ENCODE data around the gene CTDSPL. TPM values are rescaled to one million over a fixed set of nuclear protein-coding genes. Genes with fewer than 3 reads are reported as not detected.
"Not testable (repeated sequence)": the region's sequence is repeated elsewhere in the genome, so short reads cannot be mapped to it uniquely, and the experiment has no call there.

Gene CTDSPL
- total RNA-seq, 1 donor from 2014 or later, result 43.0 TPM

DNA sequence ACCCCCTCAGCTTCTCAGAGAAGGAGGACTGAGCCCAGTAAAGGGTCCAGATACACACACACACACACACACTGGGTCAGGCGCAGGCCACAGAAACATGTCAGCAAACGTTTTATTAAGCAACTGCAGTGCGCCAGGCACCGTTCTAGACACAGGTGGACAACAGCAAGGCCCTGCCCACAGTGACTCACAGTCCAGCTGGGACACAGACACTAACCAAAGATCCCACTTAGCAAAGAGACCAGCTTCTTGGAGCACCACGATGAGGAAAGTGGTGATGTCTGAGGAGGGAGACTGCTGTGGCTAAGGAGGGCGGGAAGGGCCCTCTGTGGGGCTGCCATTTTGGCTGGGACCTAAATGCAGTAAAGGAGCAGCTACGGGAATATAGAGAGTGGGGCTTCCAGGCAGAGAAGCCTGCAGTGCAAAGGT lies 126.1 kb downstream of the CTDSPL start:
- Histone ChIP-seq H3K9ac (no peak overlapping the region), H3K4me3 (no peak overlapping the region), H3K4me2 (no peak overlapping the region), H4K20me1 (ENCODE audit: low read depth) (no peaks in the 10 kb centered on the region), H3F3A (ENCODE audit: low read depth) (no peaks in the 10 kb centered on the region), H3K4me1 (no peaks in the 10 kb centered on the region), H3K36me3 (no peaks in the 10 kb centered on the region), H3K9me3 (ENCODE audit: low read depth) (no peaks in the 10 kb centered on the region), H2AFZ (replicated peaks) (no peak overlapping the region), H3K27ac (no peak overlapping the region), H3K79me2 (ENCODE audit: low read depth) (no peaks in the 10 kb centered on the region), H3K27me3 (no peaks in the 10 kb centered on the region)
- no peak overlapping the region for H3K4me3 Mint-ChIP-seq
- H3K36me3 Mint-ChIP-seq, result peaks cover 6% of the 10 kb centered on the region
- DNase-seq (ENCODE audit: low spot score), result no peak
- peaks cover 5% of the 10 kb centered on the region for H3K4me1 Mint-ChIP-seq
- peaks cover 9% of the 10 kb centered on the region for H3K27me3 Mint-ChIP-seq (ENCODE audit: insufficient read depth, low read depth)
- no peaks in the 10 kb centered on the region for H3K9me3 Mint-ChIP-seq
- no peak overlapping the region for H3K27ac Mint-ChIP-seq
- no peak for TF ChIP-seq EZH2 (IDR thresholded peaks at IDR 0.05)

DNA sequence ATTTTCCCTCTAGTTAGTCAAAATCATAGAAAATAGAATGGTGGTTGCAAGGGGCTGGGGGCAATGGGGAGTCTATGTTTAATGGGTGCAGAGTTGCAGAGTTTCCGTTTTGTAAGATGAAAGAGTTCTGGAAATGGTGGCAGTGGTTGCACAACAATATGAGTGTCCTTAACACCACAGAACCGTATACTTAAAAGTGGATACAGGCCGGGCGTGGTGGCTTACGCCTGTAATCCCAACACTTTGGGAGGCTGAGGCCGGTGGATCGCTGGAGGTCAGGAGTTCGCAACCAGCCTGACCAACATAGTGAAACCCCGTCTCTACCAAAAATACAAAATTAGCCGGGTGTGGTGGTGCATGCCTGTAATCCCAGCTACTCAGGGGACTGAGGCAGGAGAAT lies 126.7 kb downstream of the CTDSPL start:
- DNase-seq (ENCODE audit: low spot score); H3K9me3 Mint-ChIP-seq; H3K79me2 ChIP-seq (ENCODE audit: low read depth); H3K36me3 ChIP-seq; H3K4me1 ChIP-seq; H3K9ac ChIP-seq; H2AFZ ChIP-seq (replicated peaks); H3F3A ChIP-seq (ENCODE audit: low read depth); H4K20me1 ChIP-seq (ENCODE audit: low read depth); H3K4me3 Mint-ChIP-seq; H3K27ac Mint-ChIP-seq; H3K36me3 Mint-ChIP-seq; H3K4me2 ChIP-seq; H3K4me3 ChIP-seq; H3K27ac ChIP-seq; H3K27me3 ChIP-seq; H3K9me3 ChIP-seq (ENCODE audit: low read depth); H3K4me1 Mint-ChIP-seq: not testable (repeated sequence)
- peaks cover 10% of the 10 kb centered on the region for H3K27me3 Mint-ChIP-seq (ENCODE audit: insufficient read depth, low read depth)

DNA sequence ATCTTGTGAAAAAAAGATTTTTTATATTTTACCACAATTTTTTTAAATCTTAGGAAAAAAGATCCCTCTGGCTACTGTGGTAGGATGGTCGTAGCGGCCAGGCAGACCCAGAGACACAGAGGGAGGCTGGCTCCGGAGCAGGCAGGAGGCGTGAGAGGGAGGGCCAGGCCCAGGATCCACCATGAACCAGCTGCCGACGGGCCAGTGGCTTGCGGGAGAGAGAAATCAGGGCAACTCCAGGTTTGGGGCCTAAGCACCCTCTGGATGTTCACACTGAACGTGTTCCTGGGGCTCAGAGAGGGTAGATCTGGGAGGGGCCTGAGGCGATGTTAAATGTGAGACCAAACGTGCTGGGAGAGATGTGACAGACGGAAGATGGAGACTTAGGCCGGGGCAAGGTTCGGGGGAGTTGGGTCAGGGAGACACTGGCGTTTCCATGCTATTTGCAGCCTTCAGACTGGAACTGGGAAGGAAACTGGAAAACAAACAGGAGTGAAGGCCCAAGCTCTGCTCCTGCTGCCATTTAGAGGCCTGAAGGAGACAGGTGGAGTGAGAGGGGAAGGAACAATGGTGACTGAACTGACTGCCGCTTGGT lies 127.3 kb downstream of the CTDSPL start:
- H2AFZ ChIP-seq (replicated peaks), result peak overlapping the region; percentile 42
- H3K27me3 Mint-ChIP-seq (ENCODE audit: insufficient read depth, low read depth), result peaks cover 13% of the 10 kb centered on the region
- no peaks in the 10 kb centered on the region for H3K36me3 ChIP-seq
- H3K36me3 Mint-ChIP-seq, result peaks cover 3% of the 10 kb centered on the region
- H3K4me3 Mint-ChIP-seq, result peak overlapping the region; percentile 1
- peaks cover 10% of the 10 kb centered on the region for H3K4me1 Mint-ChIP-seq
- no peaks in the 10 kb centered on the region for H3K9me3 ChIP-seq (ENCODE audit: low read depth)
- no peak overlapping the region for H3K4me2 ChIP-seq
- no peaks in the 10 kb centered on the region for H3K27me3 ChIP-seq
- no peak overlapping the region for H3K9ac ChIP-seq
- no peaks in the 10 kb centered on the region for H3F3A ChIP-seq (ENCODE audit: low read depth)
- H3K79me2 ChIP-seq (ENCODE audit: low read depth), result no peaks in the 10 kb centered on the region
- H3K4me1 ChIP-seq, result no peaks in the 10 kb centered on the region
- no peak for TF ChIP-seq EZH2 (IDR thresholded peaks at IDR 0.05)
- TF ChIP-seq, protein P1, sequence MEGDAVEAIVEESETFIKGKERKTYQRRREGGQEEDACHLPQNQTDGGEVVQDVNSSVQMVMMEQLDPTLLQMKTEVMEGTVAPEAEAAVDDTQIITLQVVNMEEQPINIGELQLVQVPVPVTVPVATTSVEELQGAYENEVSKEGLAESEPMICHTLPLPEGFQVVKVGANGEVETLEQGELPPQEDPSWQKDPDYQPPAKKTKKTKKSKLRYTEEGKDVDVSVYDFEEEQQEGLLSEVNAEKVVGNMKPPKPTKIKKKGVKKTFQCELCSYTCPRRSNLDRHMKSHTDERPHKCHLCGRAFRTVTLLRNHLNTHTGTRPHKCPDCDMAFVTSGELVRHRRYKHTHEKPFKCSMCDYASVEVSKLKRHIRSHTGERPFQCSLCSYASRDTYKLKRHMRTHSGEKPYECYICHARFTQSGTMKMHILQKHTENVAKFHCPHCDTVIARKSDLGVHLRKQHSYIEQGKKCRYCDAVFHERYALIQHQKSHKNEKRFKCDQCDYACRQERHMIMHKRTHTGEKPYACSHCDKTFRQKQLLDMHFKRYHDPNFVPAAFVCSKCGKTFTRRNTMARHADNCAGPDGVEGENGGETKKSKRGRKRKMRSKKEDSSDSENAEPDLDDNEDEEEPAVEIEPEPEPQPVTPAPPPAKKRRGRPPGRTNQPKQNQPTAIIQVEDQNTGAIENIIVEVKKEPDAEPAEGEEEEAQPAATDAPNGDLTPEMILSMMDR (IDR thresholded peaks at IDR 0.05), result no peak
- no peak overlapping the region for H3K4me3 ChIP-seq
- no peaks in the 10 kb centered on the region for H4K20me1 ChIP-seq (ENCODE audit: low read depth)
- H3K27ac Mint-ChIP-seq, result no peak overlapping the region
- no peak overlapping the region for H3K27ac ChIP-seq
- no peaks in the 10 kb centered on the region for H3K9me3 Mint-ChIP-seq
- no peak for DNase-seq (ENCODE audit: low spot score)

DNA sequence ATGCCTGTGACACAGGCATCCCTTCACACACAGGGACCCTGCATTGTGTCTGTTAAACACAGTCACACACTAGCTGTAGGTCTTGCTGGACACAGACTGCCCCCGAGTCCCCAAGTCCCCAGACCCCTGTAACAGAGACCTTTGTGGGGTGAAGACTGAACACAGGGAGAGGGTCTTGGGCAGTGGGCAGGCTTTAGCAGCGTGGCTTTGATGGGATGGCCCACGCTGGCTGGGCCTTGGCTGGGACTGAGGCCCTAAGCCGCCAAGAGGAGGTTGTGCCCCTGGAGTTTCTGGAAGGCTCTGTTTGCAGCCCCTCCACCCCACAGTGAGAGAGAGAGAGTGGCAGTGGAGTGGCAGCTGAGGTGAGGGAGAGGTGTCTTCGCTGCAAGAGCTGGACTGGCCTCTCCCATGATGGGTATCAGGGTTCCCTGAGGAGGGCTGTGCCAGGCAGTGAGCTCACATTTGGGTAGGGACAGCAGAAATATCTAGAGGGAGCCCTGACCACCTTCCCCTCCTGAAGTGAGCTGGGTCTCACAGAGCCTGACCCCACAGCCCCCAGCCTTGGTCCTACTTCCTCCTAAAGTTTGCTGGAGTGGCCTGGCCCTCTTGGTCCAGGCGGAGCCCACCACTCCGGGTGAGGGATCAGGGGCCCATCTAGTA lies 128.3 kb downstream of the CTDSPL start:
- no peaks in the 10 kb centered on the region for H3F3A ChIP-seq (ENCODE audit: low read depth)
- H3K27me3 Mint-ChIP-seq (ENCODE audit: insufficient read depth, low read depth), result peaks cover 16% of the 10 kb centered on the region
- H3K4me2 ChIP-seq, result no peak overlapping the region
- H3K79me2 ChIP-seq (ENCODE audit: low read depth), result no peaks in the 10 kb centered on the region
- H3K27me3 ChIP-seq, result no peaks in the 10 kb centered on the region
- H3K4me1 ChIP-seq, result no peaks in the 10 kb centered on the region
- DNase-seq (ENCODE audit: low spot score), result no peak
- no peak overlapping the region for H3K4me3 ChIP-seq
- H3K4me3 Mint-ChIP-seq, result no peak overlapping the region
- no peak overlapping the region for H2AFZ ChIP-seq (replicated peaks)
- peaks cover 1% of the 10 kb centered on the region for H3K36me3 Mint-ChIP-seq
- H3K27ac Mint-ChIP-seq, result peak overlapping the region; percentile 23
- no peaks in the 10 kb centered on the region for H3K9me3 ChIP-seq (ENCODE audit: low read depth)
- no peaks in the 10 kb centered on the region for H4K20me1 ChIP-seq (ENCODE audit: low read depth)
- TF ChIP-seq EZH2 (IDR thresholded peaks at IDR 0.05), result no peak
- TF ChIP-seq, protein P1 (IDR thresholded peaks at IDR 0.05), result no peak
- H3K27ac ChIP-seq, result no peak overlapping the region
- no peaks in the 10 kb centered on the region for H3K36me3 ChIP-seq
- H3K9me3 Mint-ChIP-seq, result no peaks in the 10 kb centered on the region
- no peak overlapping the region for H3K9ac ChIP-seq
- peaks cover 15% of the 10 kb centered on the region for H3K4me1 Mint-ChIP-seq

Measured in neural progenitor cell (in vitro differentiated cells).